Measurements from ENCODE around the gene HBEGF.

DNA sequence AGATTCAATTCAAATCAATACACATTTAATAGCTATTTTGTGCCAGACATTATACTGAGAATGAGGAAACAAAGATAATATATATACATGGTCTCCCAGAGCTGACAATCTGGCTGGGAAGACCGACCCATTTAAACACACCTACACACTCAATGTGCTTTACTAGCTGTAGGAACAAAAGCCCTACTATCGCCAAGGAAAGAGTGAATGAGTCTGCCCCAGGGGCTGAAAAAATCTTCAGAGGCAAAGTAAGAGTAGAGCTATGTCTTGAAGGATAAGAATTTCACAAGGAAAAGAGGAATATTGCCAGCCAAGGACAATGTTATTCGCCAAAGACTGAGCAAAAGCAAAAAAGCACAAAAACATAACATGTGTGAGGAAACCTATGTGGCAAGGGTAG is 50.1 kb downstream of the HBEGF start:
- no peak for TF ChIP-seq ZNF274 (IDR thresholded peaks at IDR 0.05; ENCODE audit: low read depth, low read length)
- no peak for TF ChIP-seq RAD21 (IDR thresholded peaks at IDR 0.05; ENCODE audit: low read depth)
- TF ChIP-seq POLR2AphosphoS5 (IDR thresholded peaks at IDR 0.05; ENCODE audit: low read depth, low read length): no peak
- TF ChIP-seq, protein P1, sequence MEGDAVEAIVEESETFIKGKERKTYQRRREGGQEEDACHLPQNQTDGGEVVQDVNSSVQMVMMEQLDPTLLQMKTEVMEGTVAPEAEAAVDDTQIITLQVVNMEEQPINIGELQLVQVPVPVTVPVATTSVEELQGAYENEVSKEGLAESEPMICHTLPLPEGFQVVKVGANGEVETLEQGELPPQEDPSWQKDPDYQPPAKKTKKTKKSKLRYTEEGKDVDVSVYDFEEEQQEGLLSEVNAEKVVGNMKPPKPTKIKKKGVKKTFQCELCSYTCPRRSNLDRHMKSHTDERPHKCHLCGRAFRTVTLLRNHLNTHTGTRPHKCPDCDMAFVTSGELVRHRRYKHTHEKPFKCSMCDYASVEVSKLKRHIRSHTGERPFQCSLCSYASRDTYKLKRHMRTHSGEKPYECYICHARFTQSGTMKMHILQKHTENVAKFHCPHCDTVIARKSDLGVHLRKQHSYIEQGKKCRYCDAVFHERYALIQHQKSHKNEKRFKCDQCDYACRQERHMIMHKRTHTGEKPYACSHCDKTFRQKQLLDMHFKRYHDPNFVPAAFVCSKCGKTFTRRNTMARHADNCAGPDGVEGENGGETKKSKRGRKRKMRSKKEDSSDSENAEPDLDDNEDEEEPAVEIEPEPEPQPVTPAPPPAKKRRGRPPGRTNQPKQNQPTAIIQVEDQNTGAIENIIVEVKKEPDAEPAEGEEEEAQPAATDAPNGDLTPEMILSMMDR (IDR thresholded peaks at IDR 0.05 in 2 of 3, conservative IDR thresholded peaks at IDR 0.05 in 1 of 3; ENCODE audit: borderline replicate concordance in 1 of 3, insufficient read depth in 1 of 3, low read depth in 2 of 3, low read length in 2 of 3): no peak
- no peak for TF ChIP-seq ZFX (IDR thresholded peaks at IDR 0.05)
- no peak for TF ChIP-seq EZH2 (IDR thresholded peaks at IDR 0.05)
- TF ChIP-seq, protein P2, sequence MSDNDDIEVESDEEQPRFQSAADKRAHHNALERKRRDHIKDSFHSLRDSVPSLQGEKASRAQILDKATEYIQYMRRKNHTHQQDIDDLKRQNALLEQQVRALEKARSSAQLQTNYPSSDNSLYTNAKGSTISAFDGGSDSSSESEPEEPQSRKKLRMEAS (IDR thresholded peaks at IDR 0.05): no peak
- no peak for TF ChIP-seq POLR2A (IDR thresholded peaks at IDR 0.05; ENCODE audit: borderline replicate concordance, extremely low read depth, insufficient read depth, insufficient read length)
- no peak for TF ChIP-seq SP1 (IDR thresholded peaks at IDR 0.05; ENCODE audit: low read depth)
